ENCODE data around the gene SELENOW. TPM values are rescaled to one million over a fixed set of nuclear protein-coding genes. Genes with fewer than 3 reads are reported as not detected.

Gene SELENOW
- total and polyA plus RNA-seq, 2 donors (not counting 3 experiments of a cell fraction or from before 2014, with no cell fraction given) = 316 to 613 TPM

DNA sequence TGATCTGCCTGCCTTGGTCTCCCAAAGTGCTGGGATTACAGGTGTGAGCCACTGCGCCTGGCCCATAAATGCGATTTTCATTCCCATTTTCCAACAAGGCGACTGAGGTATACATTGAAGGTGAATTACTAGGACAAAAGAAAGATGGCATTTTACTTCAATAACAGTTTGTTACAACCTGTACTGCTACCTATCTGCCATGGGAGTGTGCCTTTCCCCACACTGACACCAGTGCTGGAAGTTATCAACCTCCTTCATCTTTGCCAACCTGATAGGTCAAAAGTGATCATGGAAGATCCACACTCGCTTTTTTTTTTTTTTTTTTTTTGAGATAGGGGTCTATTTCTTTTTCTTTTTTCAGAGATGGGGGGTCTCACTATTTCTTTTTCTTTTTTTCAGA is 54.2 kb downstream of the SELENOW start:
- H3K4me1 ChIP-seq (ENCODE audit: control insufficient read depth, extremely low read depth, insufficient read depth, low read length) = no peaks in the 10 kb centered on the region
- no peak overlapping the region for H3K9ac ChIP-seq (replicated peaks; ENCODE audit: extremely low read depth, insufficient read depth, low read length)
- ChIA-PET CTCF (no interaction called here), POLR2A (no interaction called here)
- FAIRE-seq (no peak), DNase-seq (ENCODE audit: low read depth, low spot score) (no peak)
- H3K9me3 ChIP-seq (replicated peaks; ENCODE audit: control insufficient read depth, insufficient read depth, low read length) = no peaks in the 10 kb centered on the region
- no TSS peak for BruUV-seq (replicated peaks)
- no peak overlapping the region for H3K4me2 ChIP-seq (ENCODE audit: insufficient read depth, low read length)
- H3K9me1 ChIP-seq (replicated peaks; ENCODE audit: control insufficient read depth, extremely low read depth, insufficient read depth, low read length) = no peaks in the 10 kb centered on the region
- no peaks in the 10 kb centered on the region for H4K20me1 ChIP-seq (replicated peaks; ENCODE audit: control insufficient read depth, extremely low read depth, insufficient read depth, low read length)
- intact Hi-C loops (cut with micrococcal nuclease) (no loop called here), dilution Hi-C loops (cut with MboI; ENCODE audit: extremely low pct_ligation_motif_present, low sequenced_read_pairs) (no loop called here)
- H3K27ac ChIP-seq (ENCODE audit: insufficient read depth, low read depth, low read length) = no peak overlapping the region
- no peak overlapping the region for H2AFZ ChIP-seq (ENCODE audit: low read depth, low read length)
- no peaks in the 10 kb centered on the region for H3K36me3 ChIP-seq (ENCODE audit: control insufficient read depth in 2 of 2, extremely low read depth in 1 of 2, insufficient read depth in 2 of 2, low read length in 2 of 2)
- H3K4me3 ChIP-seq (replicated peaks in 1 of 3; ENCODE audit: insufficient read depth in 1 of 3, low read depth in 1 of 3, low read length in 3 of 3) = no peak overlapping the region
- no peaks in the 10 kb centered on the region for H3K27me3 ChIP-seq (ENCODE audit: control insufficient read depth in 2 of 2, insufficient read depth in 2 of 2, low read length in 2 of 2)
- TF ChIP-seq POLR2A (IDR thresholded peaks at IDR 0.05; ENCODE audit: low read depth, low read length) (no peak), POLR2AphosphoS5 (IDR thresholded peaks at IDR 0.05; ENCODE audit: insufficient read depth, low read depth, low read length) (no peak), JUN (IDR thresholded peaks at IDR 0.05; ENCODE audit: borderline replicate concordance, insufficient read depth, insufficient read length, low read depth) (no peak), GATA2 (IDR thresholded peaks at IDR 0.05; ENCODE audit: insufficient read depth, insufficient read length, low read depth, low read length) (no peak), EZH2 (IDR thresholded peaks at IDR 0.05; ENCODE audit: borderline replicate concordance, low read depth, low read length, severe bottlenecking) (no peak), MYC (IDR thresholded peaks at IDR 0.05; ENCODE audit: low read depth, low read length) (no peak), FOS (IDR thresholded peaks at IDR 0.05; ENCODE audit: borderline replicate concordance, insufficient read depth, low read length) (no peak)
- TF ChIP-seq, protein P1, sequence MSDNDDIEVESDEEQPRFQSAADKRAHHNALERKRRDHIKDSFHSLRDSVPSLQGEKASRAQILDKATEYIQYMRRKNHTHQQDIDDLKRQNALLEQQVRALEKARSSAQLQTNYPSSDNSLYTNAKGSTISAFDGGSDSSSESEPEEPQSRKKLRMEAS (IDR thresholded peaks at IDR 0.05; ENCODE audit: insufficient read depth, insufficient read length) = no peak
- TF ChIP-seq, protein P2, sequence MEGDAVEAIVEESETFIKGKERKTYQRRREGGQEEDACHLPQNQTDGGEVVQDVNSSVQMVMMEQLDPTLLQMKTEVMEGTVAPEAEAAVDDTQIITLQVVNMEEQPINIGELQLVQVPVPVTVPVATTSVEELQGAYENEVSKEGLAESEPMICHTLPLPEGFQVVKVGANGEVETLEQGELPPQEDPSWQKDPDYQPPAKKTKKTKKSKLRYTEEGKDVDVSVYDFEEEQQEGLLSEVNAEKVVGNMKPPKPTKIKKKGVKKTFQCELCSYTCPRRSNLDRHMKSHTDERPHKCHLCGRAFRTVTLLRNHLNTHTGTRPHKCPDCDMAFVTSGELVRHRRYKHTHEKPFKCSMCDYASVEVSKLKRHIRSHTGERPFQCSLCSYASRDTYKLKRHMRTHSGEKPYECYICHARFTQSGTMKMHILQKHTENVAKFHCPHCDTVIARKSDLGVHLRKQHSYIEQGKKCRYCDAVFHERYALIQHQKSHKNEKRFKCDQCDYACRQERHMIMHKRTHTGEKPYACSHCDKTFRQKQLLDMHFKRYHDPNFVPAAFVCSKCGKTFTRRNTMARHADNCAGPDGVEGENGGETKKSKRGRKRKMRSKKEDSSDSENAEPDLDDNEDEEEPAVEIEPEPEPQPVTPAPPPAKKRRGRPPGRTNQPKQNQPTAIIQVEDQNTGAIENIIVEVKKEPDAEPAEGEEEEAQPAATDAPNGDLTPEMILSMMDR (IDR thresholded peaks at IDR 0.05; ENCODE audit: extremely low read depth in 1 of 2, insufficient read depth in 1 of 2, low read depth in 1 of 2, low read length in 2 of 2) = no peak
- H3K79me2 ChIP-seq (ENCODE audit: control insufficient read depth, insufficient read depth, low read length) = no peaks in the 10 kb centered on the region

Small RNAs within 50 kb of the gene (small RNA-seq; reads per million reads assigned to genes)
- gene AC008745.1 (ENCODE audit: insufficient read depth, insufficient read length, low read depth, low replicate concordance) (not detected), gene SNORD23 (ENCODE audit: insufficient read depth, insufficient read length, low read depth, low replicate concordance) (not detected)

Other genes with a start within 250 kb of the SELENOW start
- 0.13 TPM in 1 of 2 replicates, not detected in the other for gene ZNF541, start 205.6 kb upstream of the SELENOW start, total RNA-seq
- gene ZNF541, start 205.6 kb upstream of the SELENOW start, polyA plus RNA-seq = 0.03 and 0.05 TPM in 2 replicates
- gene BICRA, start 169.6 kb upstream of the SELENOW start, total RNA-seq = 20.5 and 27.0 TPM in 2 replicates
- 2.0 and 3.8 TPM in 2 replicates for gene BICRA, start 169.6 kb upstream of the SELENOW start, polyA plus RNA-seq
- 220 TPM in 2 replicates for gene EHD2, start 65.3 kb upstream of the SELENOW start, total RNA-seq
- gene EHD2, start 65.3 kb upstream of the SELENOW start, polyA plus RNA-seq = 105 and 110 TPM in 2 replicates
- 150 and 189 TPM in 2 replicates for gene NOP53, start 33.2 kb upstream of the SELENOW start, total RNA-seq
- 119 and 127 TPM in 2 replicates for gene NOP53, start 33.2 kb upstream of the SELENOW start, polyA plus RNA-seq
- gene TPRX1, start 25.8 kb downstream of the SELENOW start, total RNA-seq = not detected in 2 replicates
- gene TPRX1, start 25.8 kb downstream of the SELENOW start, polyA plus RNA-seq = not detected in 2 replicates
- gene CRX, start 43.2 kb downstream of the SELENOW start, total RNA-seq = not detected in 2 replicates
- not detected in 2 replicates for gene CRX, start 43.2 kb downstream of the SELENOW start, polyA plus RNA-seq
- not detected in 2 replicates for gene TPRX2, start 80.5 kb downstream of the SELENOW start, total RNA-seq
- gene TPRX2, start 80.5 kb downstream of the SELENOW start, polyA plus RNA-seq = not detected in 2 replicates
- not detected in 2 replicates for gene SULT2A1, start 107.6 kb downstream of the SELENOW start, total RNA-seq
- gene SULT2A1, start 107.6 kb downstream of the SELENOW start, polyA plus RNA-seq = not detected in 2 replicates
- gene BSPH1, start 213.5 kb downstream of the SELENOW start, total RNA-seq = not detected in 2 replicates
- not detected in 2 replicates for gene BSPH1, start 213.5 kb downstream of the SELENOW start, polyA plus RNA-seq
- not detected in 2 replicates for gene ELSPBP1, start 215.9 kb downstream of the SELENOW start, total RNA-seq
- not detected in 2 replicates for gene ELSPBP1, start 215.9 kb downstream of the SELENOW start, polyA plus RNA-seq

Measured in endothelial cell of umbilical vein (primary cell).